CD14-positive monocyte (primary cell): ENCODE data around the gene CEP131. TPM values are rescaled to one million over a fixed set of nuclear protein-coding genes. Genes with fewer than 3 reads are reported as not detected.

Experiments used
- DNase-seq, 3 donors: peaks; one replicate each; pipeline ENCODE4 v3.0.0-alpha.2; 2011 to 2022
- H2AFZ ChIP-seq: 2 replicates; pipeline ENCODE4 v1.6.0; 2012; ENCODE audit warnings: mild to moderate bottlenecking, low read depth, low read length, inconsistent platforms; ENCODE audit not compliant: insufficient read depth, poor library complexity, severe bottlenecking
- H3K27ac ChIP-seq, 2 donors: 1 replicate in 1 of 2; 2 replicates in 1 of 2; pipeline ENCODE4 v1.5.1; 2012 to 2013; ENCODE audit warnings: low read length in 2 of 2, control low read depth in 1 of 2, inconsistent platforms in 1 of 2, low read depth in 1 of 2, mild to moderate bottlenecking in 1 of 2
- H3K27me3 ChIP-seq, 2 donors: one replicate each; pipeline versions ENCODE4 v1.6.0 to v1.6.1; 2011 to 2013; ENCODE audit warnings: low read length in 2 of 2; ENCODE audit not compliant: control insufficient read depth in 2 of 2, insufficient read depth in 2 of 2
- H3K36me3 ChIP-seq, 2 donors: replicated peaks in 1 of 2; 1 replicate in 1 of 2; 2 replicates in 1 of 2; pipeline versions ENCODE4 v1.5.1 to v1.6.1; 2012 to 2013; ENCODE audit warnings: low read length in 2 of 2, control low read depth in 1 of 2, inconsistent platforms in 1 of 2, mild to moderate bottlenecking in 1 of 2; ENCODE audit not compliant: insufficient read depth in 2 of 2, control insufficient read depth in 1 of 2
- H3K4me1 ChIP-seq, 2 donors: 1 replicate in 1 of 2; 2 replicates in 1 of 2; pipeline versions ENCODE4 v1.5.1 to v1.6.1; 2012 to 2013; ENCODE audit warnings: low read length in 2 of 2, control low read depth in 1 of 2, inconsistent platforms in 1 of 2, mild to moderate bottlenecking in 1 of 2, moderate library complexity in 1 of 2; ENCODE audit not compliant: insufficient read depth in 2 of 2, control insufficient read depth in 1 of 2
- H3K4me2 ChIP-seq: replicated peaks from 2 replicates; pipeline ENCODE3; 2012; ENCODE audit warnings: low read length, moderate library complexity, mild to moderate bottlenecking; ENCODE audit not compliant: poor library complexity, severe bottlenecking; ENCODE audit errors: extremely low read depth
- H3K4me3 ChIP-seq, 3 experiments: fragments of 200-600 bp in 1 of 3; sonication (generic) in 1 of 3; replicated peaks in 1 of 3; 1 replicate in 2 of 3; 2 replicates in 1 of 3; pipeline ENCODE4 v1.5.1; 2011 to 2013; ENCODE audit warnings: low read length in 3 of 3, mild to moderate bottlenecking in 3 of 3, control low read depth in 2 of 3, low read depth in 2 of 3, inconsistent platforms in 1 of 3, moderate library complexity in 1 of 3
- H3K79me2 ChIP-seq: 2 replicates; pipeline ENCODE4 v1.6.0; 2012; ENCODE audit warnings: mild to moderate bottlenecking, control low read depth, inconsistent platforms, low read length, moderate library complexity; ENCODE audit not compliant: insufficient read depth
- H3K9ac ChIP-seq: 2 replicates; pipeline ENCODE4 v1.6.0; 2017; ENCODE audit warnings: low read length, mild to moderate bottlenecking; ENCODE audit not compliant: insufficient read depth, poor library complexity, severe bottlenecking
- H3K9me3 ChIP-seq, 2 donors: replicated peaks in 1 of 2; 1 replicate in 1 of 2; 2 replicates in 1 of 2; pipeline versions ENCODE4 v1.5.1 to v1.6.1; 2012 to 2013; ENCODE audit warnings: low read length in 2 of 2, control low read depth in 1 of 2; ENCODE audit not compliant: control insufficient read depth in 1 of 2, insufficient read depth in 1 of 2
- H4K20me1 ChIP-seq: 2 replicates; pipeline ENCODE4 v1.6.0; 2012; ENCODE audit warnings: mild to moderate bottlenecking, low read length, control low read depth, moderate library complexity; ENCODE audit not compliant: insufficient read depth
- H3K27ac Mint-ChIP-seq, 7 donors: one replicate each; pipeline ENCODE4 v1.8.0; 2020; ENCODE audit warnings: mild to moderate bottlenecking in 7 of 7, mixed read lengths in 7 of 7, moderate library complexity in 6 of 7, inconsistent platforms in 2 of 7
- H3K27me3 Mint-ChIP-seq, 3 donors: one replicate each; pipeline ENCODE4 v1.8.0; 2021 to 2022; ENCODE audit warnings: low read depth in 3 of 3, mild to moderate bottlenecking in 3 of 3, mixed read lengths in 3 of 3, moderate library complexity in 3 of 3, inconsistent platforms in 1 of 3
- H3K36me3 Mint-ChIP-seq, 2 donors: one replicate each; pipeline ENCODE4 v1.8.0; 2020; ENCODE audit warnings: mixed read lengths in 2 of 2, inconsistent platforms in 1 of 2, mild to moderate bottlenecking in 1 of 2
- H3K4me1 Mint-ChIP-seq: one replicate; pipeline ENCODE4 v1.8.0; 2020; ENCODE audit warnings: mild to moderate bottlenecking, mixed read lengths
- H3K4me3 Mint-ChIP-seq, 2 donors: one replicate each; pipeline ENCODE4 v1.8.0; 2020; ENCODE audit warnings: mild to moderate bottlenecking in 2 of 2, mixed read lengths in 2 of 2, moderate library complexity in 1 of 2
- H3K9me3 Mint-ChIP-seq, 7 donors: one replicate each; pipeline ENCODE4 v1.8.0; 2020 to 2022; ENCODE audit warnings: mixed read lengths in 7 of 7, mild to moderate bottlenecking in 6 of 7, moderate library complexity in 6 of 7, inconsistent platforms in 2 of 7
- WGBS: methylation state at CpG from one replicate; pipeline ENCODE4 v1.1.5; 2013; ENCODE audit warnings: missing lambda C conversion rate; ENCODE audit not compliant: insufficient coverage; 5-methylcytosine and 5-hydroxymethylcytosine counted together
- intact Hi-C, 2 donors: fragments of 100-400 bp; cut with micrococcal nuclease; formaldehyde crosslinking; loops; one replicate each; pipeline versions ENCODE4 v1.15.0 to v1.15.1; 2023
- polyA plus RNA-seq, 3 donors: library from polyadenylated mRNA; depleted of rRNA in 1 of 3; unstranded in 2 of 3; stranded (reverse) in 1 of 3; fragments of 300-500 nt in 2 of 3; fragments of >200 nt in 1 of 3; fragmentation: Illumina TruSeq in 2 of 3; gene quantifications; 1 replicate in 2 of 3; 2 replicates in 1 of 3; pipeline ENCODE4 v1.2.3, GENCODE V29; 2012 to 2021
- TF ChIP-seq, protein P1 (sequence below): fragments of 200-600 bp; IDR thresholded peaks from one replicate; pipeline ENCODE4 v1.8.0; 2022; ENCODE audit warnings: antibody characterized with exemption, mild to moderate bottlenecking

The CEP131 gene
- polyA plus RNA-seq, 3 donors = 0.69 to 9.7 (median 1.0) TPM

DNA sequence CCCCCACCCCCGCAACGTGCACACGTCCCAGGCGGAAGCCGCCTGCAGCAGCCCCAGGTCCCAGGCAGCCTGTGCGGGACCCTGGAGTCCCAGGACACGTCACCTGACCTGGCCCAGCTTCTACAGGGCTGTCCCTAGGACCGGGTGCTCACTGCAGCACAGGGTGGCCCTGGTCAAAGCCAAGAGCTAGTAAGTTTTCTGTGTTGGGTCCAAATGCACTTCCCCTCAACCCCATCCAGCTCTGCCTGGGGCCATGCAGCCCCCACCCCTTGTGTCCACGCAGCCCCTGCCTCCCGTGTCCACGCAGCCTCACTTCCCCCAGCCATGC is 79.6 kb downstream of the CEP131 start:
- Mint-ChIP-seq H3K4me1 (peaks cover 18% of the 10 kb centered on the region), H3K4me3 (no peak overlapping the region), H3K36me3 (peaks cover 8 to 19% of the 10 kb centered on the region in 2 donors), H3K9me3 (peaks cover 0 to 7% (median 2%) of the 10 kb centered on the region in 7 donors), H3K27ac (peak overlapping the region in 1 of 7 donors; percentile 3), H3K27me3 (peaks cover 1 to 4% (median 2%) of the 10 kb centered on the region in 3 donors)
- H3K79me2 ChIP-seq = peaks cover 4% of the 10 kb centered on the region
- no peaks in the 10 kb centered on the region for H3K36me3 ChIP-seq
- intact Hi-C loops = loop anchor here (2.0 to 5.0 kb wide), 5 partner anchors 44 to 339 kb away; partner anchors contain the start of gene CEP131 (in 1 of the 2)
- no peak overlapping the region for H3K9ac ChIP-seq
- no peaks in the 10 kb centered on the region for H3K27me3 ChIP-seq
- H3K27ac ChIP-seq = no peak overlapping the region
- H3K4me3 ChIP-seq = no peak overlapping the region
- no peak overlapping the region for H3K4me2 ChIP-seq
- H2AFZ ChIP-seq = no peak overlapping the region
- no peaks in the 10 kb centered on the region for H3K9me3 ChIP-seq
- TF ChIP-seq, protein P1, sequence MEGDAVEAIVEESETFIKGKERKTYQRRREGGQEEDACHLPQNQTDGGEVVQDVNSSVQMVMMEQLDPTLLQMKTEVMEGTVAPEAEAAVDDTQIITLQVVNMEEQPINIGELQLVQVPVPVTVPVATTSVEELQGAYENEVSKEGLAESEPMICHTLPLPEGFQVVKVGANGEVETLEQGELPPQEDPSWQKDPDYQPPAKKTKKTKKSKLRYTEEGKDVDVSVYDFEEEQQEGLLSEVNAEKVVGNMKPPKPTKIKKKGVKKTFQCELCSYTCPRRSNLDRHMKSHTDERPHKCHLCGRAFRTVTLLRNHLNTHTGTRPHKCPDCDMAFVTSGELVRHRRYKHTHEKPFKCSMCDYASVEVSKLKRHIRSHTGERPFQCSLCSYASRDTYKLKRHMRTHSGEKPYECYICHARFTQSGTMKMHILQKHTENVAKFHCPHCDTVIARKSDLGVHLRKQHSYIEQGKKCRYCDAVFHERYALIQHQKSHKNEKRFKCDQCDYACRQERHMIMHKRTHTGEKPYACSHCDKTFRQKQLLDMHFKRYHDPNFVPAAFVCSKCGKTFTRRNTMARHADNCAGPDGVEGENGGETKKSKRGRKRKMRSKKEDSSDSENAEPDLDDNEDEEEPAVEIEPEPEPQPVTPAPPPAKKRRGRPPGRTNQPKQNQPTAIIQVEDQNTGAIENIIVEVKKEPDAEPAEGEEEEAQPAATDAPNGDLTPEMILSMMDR = no peak
- no peak for DNase-seq
- peaks cover 41% of the 10 kb centered on the region for H4K20me1 ChIP-seq
- WGBS = 91% methylated on average over 8 of the region's 11 CpGs
- H3K4me1 ChIP-seq = peaks cover 4 to 19% of the 10 kb centered on the region in 2 donors

- intact Hi-C loops = loop anchor here (1.0 to 5.0 kb wide), 7 partner anchors 45 to 340 kb away; partner anchors contain the start of gene CEP131 (in 1 of the 2)
- H3K27ac Mint-ChIP-seq = peak overlapping the region in 1 of 7 donors; percentile 46
- Histone ChIP-seq H4K20me1 (peaks cover 47% of the 10 kb centered on the region), H3K36me3 (no peaks in the 10 kb centered on the region), H3K9me3 (no peaks in the 10 kb centered on the region), H3K27me3 (no peaks in the 10 kb centered on the region), H3K4me1 (peaks cover 4 to 18% of the 10 kb centered on the region in 2 donors), H3K4me2 (no peak overlapping the region), H3K27ac (no peak overlapping the region), H3K4me3 (no peak overlapping the region), H3K9ac (no peak overlapping the region), H2AFZ (no peak overlapping the region), H3K79me2 (peaks cover 1% of the 10 kb centered on the region)
- DNase-seq = peak; percentile 82 to 84 (median 83)
- H3K4me1 Mint-ChIP-seq = peaks cover 17% of the 10 kb centered on the region
- 59% methylated on average over 22 of the region's 25 CpGs for WGBS
- peak overlapping the region in 1 of 2 donors; percentile 11 for H3K4me3 Mint-ChIP-seq
- H3K27me3 Mint-ChIP-seq = peaks cover 1 to 4% (median 2%) of the 10 kb centered on the region in 3 donors
- TF ChIP-seq, protein P1 = peak; percentile 76
- H3K9me3 Mint-ChIP-seq = peaks cover 0 to 7% (median 2%) of the 10 kb centered on the region in 7 donors
- H3K36me3 Mint-ChIP-seq = peaks cover 8 to 19% of the 10 kb centered on the region in 2 donors
These were observed 80.2 kb downstream of the CEP131 start for GRCh38 chr17:81142301-81143199.
